ENCODE data around the gene JMJD8. TPM values are rescaled to one million over a fixed set of nuclear protein-coding genes. Genes with fewer than 3 reads are reported as not detected.
"Not testable (repeated sequence)": the region's sequence is repeated elsewhere in the genome, so short reads cannot be mapped to it uniquely, and the experiment has no call there.

JMJD8 gene
- total RNA-seq, 1 donor from 2014 or later: 36.1 TPM

GRCh38 chr16:712740-713250 lies 28.7 kb upstream of the JMJD8 start:
- DNase-seq (ENCODE audit: low spot score); ATAC-seq; intact Hi-C loops (cut with DNase I): not testable (repeated sequence)

- peak; percentile 90 for DNase-seq (ENCODE audit: low spot score)
- intact Hi-C loops (cut with DNase I): loop anchor here (2.0 kb wide), 1 partner anchor 73 kb away; no protein-coding TSS in a partner anchor
- peak; percentile 67 for ATAC-seq
Measured at GRCh38 chr16:711548-712320, 27.6 kb upstream of the JMJD8 start.

- DNase-seq (ENCODE audit: low spot score): no peak
- intact Hi-C loops (cut with DNase I): loop anchor here (2.0 kb wide), 1 partner anchor 74 kb away; no protein-coding TSS in a partner anchor
- ATAC-seq: no peak
Measured at GRCh38 chr16:711084-711483, 26.9 kb upstream of the JMJD8 start.

GRCh38 chr16:710500-711075 lies 26.5 kb upstream of the JMJD8 start:
- ATAC-seq: no peak
- DNase-seq (ENCODE audit: low spot score): no peak
- intact Hi-C loops (cut with DNase I): loop anchor here (2.0 kb wide), 1 partner anchor 74 kb away; no protein-coding TSS in a partner anchor

GRCh38 chr16:709566-710499 lies 25.7 kb upstream of the JMJD8 start:
- DNase-seq (ENCODE audit: low spot score) (no peak), ATAC-seq (no peak)
- intact Hi-C loops (cut with DNase I): loop anchor here (2.0 to 5.0 kb wide), 2 partner anchors 37 to 75 kb away; no protein-coding TSS in a partner anchor

- ATAC-seq (no peak), DNase-seq (ENCODE audit: low spot score) (no peak)
- intact Hi-C loops (cut with DNase I): loop anchor here (5.0 kb wide), 1 partner anchor 38 kb away; no protein-coding TSS in a partner anchor
Measured at GRCh38 chr16:708959-709358, 24.8 kb upstream of the JMJD8 start.

- no peak for DNase-seq (ENCODE audit: low spot score)
- no peak for ATAC-seq
- intact Hi-C loops (cut with DNase I): loop anchor here (5.0 kb wide), 1 partner anchor 39 kb away; no protein-coding TSS in a partner anchor
Measured at GRCh38 chr16:708019-708418, 23.9 kb upstream of the JMJD8 start.

- intact Hi-C loops (cut with DNase I): loop anchor here (5.0 kb wide), 1 partner anchor 40 kb away; no protein-coding TSS in a partner anchor
- DNase-seq (ENCODE audit: low spot score): no peak
- peak; percentile 9 for ATAC-seq
Measured at GRCh38 chr16:707062-707538, 23.0 kb upstream of the JMJD8 start.

GRCh38 chr16:706189-707061 lies 22.3 kb upstream of the JMJD8 start:
- DNase-seq (ENCODE audit: low spot score): no peak
- intact Hi-C loops (cut with DNase I): loop anchor here (5.0 kb wide), 1 partner anchor 41 kb away; no protein-coding TSS in a partner anchor
- ATAC-seq: no peak

GRCh38 chr16:705431-706188 lies 21.5 kb upstream of the JMJD8 start, which contains the start of gene FBXL16:
TSS of gene FBXL16 (minus strand) at chr16:705801. CDS start at chr16:697405, 8,396 bp downstream.
- intact Hi-C loops (cut with DNase I): loop anchor here (5.0 kb wide), 1 partner anchor 42 kb away; no protein-coding TSS in a partner anchor
- ATAC-seq (no peak), DNase-seq (ENCODE audit: low spot score) (no peak)

- DNase-seq (ENCODE audit: low spot score): no peak
- no peak for ATAC-seq
- intact Hi-C loops (cut with DNase I): loop anchor here (5.0 kb wide), 1 partner anchor 43 kb away; no protein-coding TSS in a partner anchor
Measured at GRCh38 chr16:704552-705380, 20.6 kb upstream of the JMJD8 start.

- intact Hi-C loops (cut with DNase I): no loop called here
- DNase-seq (ENCODE audit: low spot score) (no peak), ATAC-seq (no peak)
Measured at GRCh38 chr16:704047-704446, 19.9 kb upstream of the JMJD8 start.

- ATAC-seq: no peak
- DNase-seq (ENCODE audit: low spot score): no peak
- intact Hi-C loops (cut with DNase I): no loop called here
Measured at GRCh38 chr16:703406-703805, 19.3 kb upstream of the JMJD8 start.

- DNase-seq (ENCODE audit: low spot score) (no peak), ATAC-seq (no peak)
- intact Hi-C loops (cut with DNase I): no loop called here
Measured at GRCh38 chr16:702341-702740, 18.2 kb upstream of the JMJD8 start.

- intact Hi-C loops (cut with DNase I): no loop called here
- DNase-seq (ENCODE audit: low spot score) (no peak), ATAC-seq (no peak)
Measured at GRCh38 chr16:700684-701584, 16.8 kb upstream of the JMJD8 start.

All from sciatic nerve (tissue), 2 donors.